ENCODE results near the gene GDF2.

GDF2 gene

DNA sequence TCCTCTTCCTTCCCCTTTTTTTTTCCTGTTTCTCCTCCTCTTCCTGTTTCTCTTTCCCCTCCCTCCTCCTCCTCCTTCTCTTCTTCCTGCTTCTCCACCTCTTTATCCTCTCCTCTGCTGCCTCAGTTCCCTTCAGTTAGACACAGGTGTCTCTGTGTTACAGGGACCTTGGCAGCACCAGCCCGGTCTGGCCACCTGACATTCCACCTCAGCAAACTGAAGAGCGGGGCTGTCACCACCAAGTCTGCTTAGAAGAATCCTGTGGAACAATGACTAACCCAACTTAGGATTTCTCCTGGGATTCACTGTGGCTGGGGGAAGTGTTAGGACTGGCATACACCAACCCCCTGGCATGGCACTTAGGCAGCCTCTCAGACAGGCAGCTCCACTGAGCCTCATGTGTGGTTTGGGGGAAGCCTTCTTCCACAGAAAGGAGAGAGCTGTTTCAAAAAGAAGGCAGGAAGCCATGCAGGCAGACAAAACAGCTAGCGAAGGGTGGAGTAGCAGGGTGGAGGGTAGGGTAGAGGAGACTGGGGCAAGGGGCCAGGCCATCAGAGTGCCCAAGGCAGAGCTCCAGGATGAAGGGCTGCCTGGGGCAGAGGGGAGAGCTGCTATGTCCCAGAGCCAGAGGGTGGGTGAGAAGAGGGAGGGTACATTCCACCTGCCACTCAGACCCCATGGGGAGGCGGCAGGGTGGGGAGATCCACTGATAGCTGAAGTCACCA is 35.5 kb upstream of the GDF2 start:
- H3K4me3 ChIP-seq (ENCODE audit: low read depth, low read length) = no peak overlapping the region
- TF ChIP-seq, protein P1, sequence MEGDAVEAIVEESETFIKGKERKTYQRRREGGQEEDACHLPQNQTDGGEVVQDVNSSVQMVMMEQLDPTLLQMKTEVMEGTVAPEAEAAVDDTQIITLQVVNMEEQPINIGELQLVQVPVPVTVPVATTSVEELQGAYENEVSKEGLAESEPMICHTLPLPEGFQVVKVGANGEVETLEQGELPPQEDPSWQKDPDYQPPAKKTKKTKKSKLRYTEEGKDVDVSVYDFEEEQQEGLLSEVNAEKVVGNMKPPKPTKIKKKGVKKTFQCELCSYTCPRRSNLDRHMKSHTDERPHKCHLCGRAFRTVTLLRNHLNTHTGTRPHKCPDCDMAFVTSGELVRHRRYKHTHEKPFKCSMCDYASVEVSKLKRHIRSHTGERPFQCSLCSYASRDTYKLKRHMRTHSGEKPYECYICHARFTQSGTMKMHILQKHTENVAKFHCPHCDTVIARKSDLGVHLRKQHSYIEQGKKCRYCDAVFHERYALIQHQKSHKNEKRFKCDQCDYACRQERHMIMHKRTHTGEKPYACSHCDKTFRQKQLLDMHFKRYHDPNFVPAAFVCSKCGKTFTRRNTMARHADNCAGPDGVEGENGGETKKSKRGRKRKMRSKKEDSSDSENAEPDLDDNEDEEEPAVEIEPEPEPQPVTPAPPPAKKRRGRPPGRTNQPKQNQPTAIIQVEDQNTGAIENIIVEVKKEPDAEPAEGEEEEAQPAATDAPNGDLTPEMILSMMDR (IDR thresholded peaks at IDR 0.05; ENCODE audit: borderline replicate concordance, insufficient read depth, low read depth, low read length) = no peak

DNA sequence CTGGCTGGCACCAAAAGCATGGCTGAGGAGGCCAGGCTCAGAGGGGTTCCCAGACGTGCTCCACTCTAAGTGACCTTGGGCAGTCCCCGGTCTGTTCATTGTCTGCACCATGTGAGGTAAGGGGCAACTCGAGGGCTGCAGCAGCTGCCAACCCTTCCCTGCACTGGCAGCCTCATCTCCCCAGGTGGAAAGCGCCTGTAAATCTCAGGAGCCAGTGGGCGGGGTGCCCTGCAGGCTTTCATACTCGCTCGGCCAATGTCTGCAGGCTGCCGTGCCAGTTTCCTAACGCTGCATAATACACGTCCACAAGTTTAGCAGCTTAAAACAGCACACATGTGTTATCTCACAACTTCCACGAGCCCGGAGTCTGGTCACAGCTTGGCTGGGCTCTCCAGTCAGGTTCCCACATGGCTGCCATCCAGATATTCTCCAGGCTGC is 34.9 kb upstream of the GDF2 start:
- TF ChIP-seq, protein P1 (IDR thresholded peaks at IDR 0.05; ENCODE audit: borderline replicate concordance, insufficient read depth, low read depth, low read length) = no peak
- H3K4me3 ChIP-seq (ENCODE audit: low read depth, low read length) = no peak overlapping the region

DNA sequence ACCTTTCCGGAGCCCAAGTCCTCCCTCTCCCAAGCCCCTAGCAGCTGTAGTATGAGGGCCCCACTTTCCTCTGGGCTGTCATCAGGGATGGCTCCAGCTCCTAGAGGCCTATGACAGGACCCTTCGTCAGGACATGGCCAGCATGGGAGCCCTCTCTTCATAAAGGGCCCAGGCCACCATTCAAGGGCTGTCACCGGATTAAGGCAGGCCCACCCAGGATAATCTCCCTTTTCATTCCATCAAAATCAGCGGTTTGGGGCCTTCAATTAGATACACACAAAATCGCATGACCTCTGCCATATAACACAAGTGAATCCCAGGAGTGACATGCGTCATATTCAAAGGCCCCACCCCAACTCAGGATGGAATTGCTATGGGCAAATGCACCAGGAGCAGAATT is 34.4 kb upstream of the GDF2 start:
- TF ChIP-seq, protein P1 (IDR thresholded peaks at IDR 0.05; ENCODE audit: borderline replicate concordance, insufficient read depth, low read depth, low read length) = no peak
- no peak overlapping the region for H3K4me3 ChIP-seq (ENCODE audit: low read depth, low read length)

DNA sequence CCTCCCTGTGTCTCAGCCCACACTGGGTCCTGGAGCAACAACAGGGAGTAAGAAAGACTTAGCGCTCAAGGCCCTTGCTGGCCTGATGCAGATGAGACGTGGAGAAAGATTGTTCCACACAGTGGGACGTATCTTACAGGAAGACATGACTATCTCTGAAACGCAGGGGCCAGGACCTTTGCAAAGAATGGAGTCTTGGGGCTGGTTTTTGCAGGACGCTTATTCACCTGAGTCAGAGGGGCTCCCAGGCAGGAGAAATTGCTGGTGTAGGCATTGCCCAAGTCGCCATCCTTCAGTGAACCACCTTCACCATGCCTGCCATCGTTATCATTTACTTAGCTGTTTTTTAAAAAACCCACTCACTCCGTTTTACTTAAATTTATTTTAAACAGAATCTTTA is 34.0 kb upstream of the GDF2 start:
- TF ChIP-seq, protein P1 (IDR thresholded peaks at IDR 0.05; ENCODE audit: borderline replicate concordance, insufficient read depth, low read depth, low read length) = no peak
- no peak overlapping the region for H3K4me3 ChIP-seq (ENCODE audit: low read depth, low read length)

DNA sequence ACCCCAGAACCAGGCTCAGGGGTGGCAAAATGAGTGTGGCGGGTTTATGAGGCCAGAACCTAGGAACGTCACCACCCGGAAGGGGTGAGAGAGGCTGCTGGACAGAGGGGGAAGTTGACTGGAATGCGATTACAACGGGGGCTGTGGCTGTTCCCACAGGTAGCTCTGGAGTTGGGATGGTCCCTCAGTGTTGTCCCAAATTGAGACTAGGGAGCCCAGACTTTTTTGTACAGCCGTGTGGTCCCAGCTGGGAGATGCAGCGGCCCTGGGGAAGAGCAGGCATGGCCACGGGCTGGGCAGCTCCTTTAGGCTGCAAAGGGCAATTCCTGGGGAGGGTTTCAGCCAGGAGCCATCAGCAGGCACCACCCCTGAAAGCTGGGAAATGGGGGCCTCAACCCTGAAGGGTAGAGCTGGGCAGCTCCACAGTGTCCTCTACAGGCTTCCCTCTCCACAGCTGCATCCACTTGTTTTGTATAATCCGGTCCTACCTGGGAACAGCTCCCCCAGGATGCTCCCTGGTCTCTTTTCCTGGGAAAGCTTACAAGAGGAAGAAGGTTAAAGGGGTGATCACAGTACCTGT is 33.2 kb upstream of the GDF2 start:
- TF ChIP-seq, protein P1 (IDR thresholded peaks at IDR 0.05; ENCODE audit: borderline replicate concordance, insufficient read depth, low read depth, low read length) = no peak
- no peak overlapping the region for H3K4me3 ChIP-seq (ENCODE audit: low read depth, low read length)

DNA sequence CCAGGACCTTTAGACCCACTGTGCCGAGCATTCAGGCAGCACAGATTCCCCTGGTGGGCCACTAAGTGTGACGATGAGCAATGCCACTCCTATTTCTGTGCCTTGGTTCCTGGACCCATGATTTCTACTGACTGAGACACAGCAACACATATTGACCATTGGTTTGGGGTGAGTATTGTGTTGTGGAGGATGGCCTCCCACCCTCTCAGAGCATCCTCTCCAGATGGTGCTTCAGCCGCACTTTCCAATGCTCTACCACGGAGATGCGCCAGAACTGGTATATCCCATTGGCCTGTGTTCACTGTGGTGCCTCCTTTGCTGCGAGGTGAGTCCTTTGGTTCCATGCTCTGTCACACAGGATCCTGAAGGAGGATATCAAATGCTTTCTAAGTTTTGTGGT is 32.3 kb upstream of the GDF2 start:
- TF ChIP-seq, protein P1 (IDR thresholded peaks at IDR 0.05; ENCODE audit: borderline replicate concordance, insufficient read depth, low read depth, low read length) = no peak

DNA sequence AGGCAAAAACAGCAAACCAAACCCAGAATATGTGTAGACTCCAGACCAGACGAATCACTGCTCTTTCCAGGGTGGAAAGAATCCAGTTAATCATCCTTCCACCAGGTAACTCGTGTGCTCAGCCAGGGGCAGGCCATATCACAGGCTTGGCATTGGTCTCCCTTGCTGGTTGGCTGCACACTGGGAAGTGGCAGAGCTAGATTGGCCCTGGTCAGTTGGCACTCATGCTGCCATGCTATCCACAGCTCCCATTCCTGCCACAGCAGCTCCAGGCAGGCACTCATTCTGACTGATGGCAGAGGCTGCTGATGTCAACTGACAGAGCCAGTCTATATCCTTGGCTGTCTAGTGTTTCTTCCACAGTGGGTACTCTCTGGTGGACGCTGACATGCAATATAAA is 31.9 kb upstream of the GDF2 start:
- TF ChIP-seq, protein P1 (IDR thresholded peaks at IDR 0.05; ENCODE audit: borderline replicate concordance, insufficient read depth, low read depth, low read length) = no peak
- H3K4me3 ChIP-seq (ENCODE audit: low read depth, low read length) = no peak overlapping the region

More for the DNA sequence above, 32.3 kb upstream of the GDF2 start:
- no peak overlapping the region for H3K4me3 ChIP-seq (ENCODE audit: low read depth, low read length)
